Lung (tissue), 12 donors: Measurements from ENCODE around the gene NUF2. TPM values are rescaled to one million over a fixed set of nuclear protein-coding genes. Genes with fewer than 3 reads are reported as not detected.
"Not testable (repeated sequence)": the region's sequence is repeated elsewhere in the genome, so short reads cannot be mapped to it uniquely, and the experiment has no call there.

Source experiments
- ATAC-seq: fragments of 200-7000 bp; cut with Tn5 transposase; one replicate; pipeline ENCODE4 v1.9.1; 2020; ENCODE audit warnings: moderate number of reproducible peaks; ENCODE audit not compliant: insufficient read depth, low FRiP score
- DNase-seq, 3 donors: peaks; one replicate each; pipeline ENCODE4 v3.0.0-alpha.2; 2013 to 2017
- H3K27ac ChIP-seq, 2 donors: one replicate each; pipeline ENCODE4 v1.5.1; 2013; ENCODE audit warnings: mild to moderate bottlenecking in 2 of 2, moderate library complexity in 2 of 2, control low read depth in 1 of 2, inconsistent platforms in 1 of 2, low read depth in 1 of 2, low read length in 1 of 2
- H3K27me3 ChIP-seq, 3 donors: one replicate each; pipeline ENCODE4 v1.5.1; 2013; ENCODE audit warnings: low read length in 2 of 3; ENCODE audit not compliant: control insufficient read depth in 3 of 3, insufficient read depth in 3 of 3
- H3K36me3 ChIP-seq, 4 donors: one replicate each; pipeline ENCODE4 v1.5.1; 2013; ENCODE audit warnings: low read length in 4 of 4, mild to moderate bottlenecking in 1 of 4, moderate library complexity in 1 of 4; ENCODE audit not compliant: control insufficient read depth in 4 of 4, insufficient read depth in 4 of 4
- H3K4me1 ChIP-seq, 5 donors: one replicate each; pipeline ENCODE4 v1.5.1; 2013; ENCODE audit warnings: low read length in 5 of 5, mild to moderate bottlenecking in 2 of 5, moderate library complexity in 1 of 5; ENCODE audit not compliant: control insufficient read depth in 5 of 5, insufficient read depth in 5 of 5
- H3K4me3 ChIP-seq: one replicate; pipeline ENCODE4 v1.5.1; 2013; ENCODE audit warnings: mild to moderate bottlenecking, control low read depth, moderate library complexity
- H3K9ac ChIP-seq, 2 donors: one replicate each; pipeline ENCODE4 v1.5.1; 2013; ENCODE audit warnings: low read length in 2 of 2, control low read depth in 1 of 2; ENCODE audit not compliant: insufficient read depth in 1 of 2
- H3K9me3 ChIP-seq, 4 donors: one replicate each; pipeline ENCODE4 v1.5.1; 2013; ENCODE audit warnings: low read length in 3 of 4, mild to moderate bottlenecking in 1 of 4, moderate library complexity in 1 of 4; ENCODE audit not compliant: control insufficient read depth in 4 of 4, insufficient read depth in 3 of 4
- WGBS, 2 donors: extraction: QIAGEN DNeasy Blood & Tissue Kit; methylation state at CpG; one replicate each; pipeline ENCODE4 v1.1.7; 2013; 5-methylcytosine and 5-hydroxymethylcytosine counted together
- polyA plus RNA-seq, 2 donors: library from polyadenylated mRNA; stranded (reverse); fragments of 200-250 nt; gene quantifications; one replicate each; pipeline ENCODE4 v1.2.1, GENCODE V29; 2013
- total RNA-seq, 2 donors: library from RNA; depleted of rRNA in 1 of 2; stranded (reverse); fragments of >200 nt in 1 of 2; gene quantifications; one replicate each; pipeline ENCODE4 v1.2.1, GENCODE V29; 2014 to 2021
- TF ChIP-seq, protein P1 (sequence below): IDR thresholded peaks from 2 replicates; pipeline ENCODE4 v1.5.1; 2012; ENCODE audit warnings: mild to moderate bottlenecking; ENCODE audit errors: control extremely low read depth, extremely low read depth
- donor health status: control.
- donor health status: control.
- donor health status: Bipolar disorder and iron deficiency.
- donor health status: healthy.
- donor health status: DM: yes; HTN: yes; CAD: no.

The NUF2 gene
- total and polyA plus RNA-seq, 4 donors, result 1.2 to 7.2 (median 2.2) TPM

DNA sequence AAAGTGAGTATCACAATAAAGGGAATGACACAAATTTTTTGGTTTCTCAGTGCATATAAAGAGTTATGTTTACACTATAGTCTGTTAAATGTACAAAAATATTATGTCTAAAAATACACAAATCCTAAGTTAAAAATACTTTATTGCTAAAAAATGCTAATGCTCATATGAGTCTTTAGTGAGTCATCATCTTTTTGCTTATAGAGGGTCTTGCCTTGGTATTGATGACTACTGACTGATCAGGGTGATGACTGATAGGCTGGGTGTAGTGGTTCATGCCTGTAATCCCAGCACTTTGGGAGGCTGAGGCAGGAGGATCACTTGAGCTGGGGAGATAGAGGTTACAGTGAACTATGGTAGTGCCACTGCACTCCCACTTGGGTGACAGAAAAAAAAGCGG is 12.9 kb upstream of the NUF2 start:
- Histone ChIP-seq H3K36me3 (peaks cover 0 to 8% (median 3%) of the 10 kb centered on the region in 4 donors), H3K4me3 (no peak overlapping the region), H3K9me3 (no peaks in the 10 kb centered on the region), H3K4me1 (no peaks in the 10 kb centered on the region), H3K9ac (no peak overlapping the region), H3K27ac (no peak overlapping the region), H3K27me3 (no peaks in the 10 kb centered on the region)
- DNase-seq (no peak), ATAC-seq (no peak)
- TF ChIP-seq, protein P1, sequence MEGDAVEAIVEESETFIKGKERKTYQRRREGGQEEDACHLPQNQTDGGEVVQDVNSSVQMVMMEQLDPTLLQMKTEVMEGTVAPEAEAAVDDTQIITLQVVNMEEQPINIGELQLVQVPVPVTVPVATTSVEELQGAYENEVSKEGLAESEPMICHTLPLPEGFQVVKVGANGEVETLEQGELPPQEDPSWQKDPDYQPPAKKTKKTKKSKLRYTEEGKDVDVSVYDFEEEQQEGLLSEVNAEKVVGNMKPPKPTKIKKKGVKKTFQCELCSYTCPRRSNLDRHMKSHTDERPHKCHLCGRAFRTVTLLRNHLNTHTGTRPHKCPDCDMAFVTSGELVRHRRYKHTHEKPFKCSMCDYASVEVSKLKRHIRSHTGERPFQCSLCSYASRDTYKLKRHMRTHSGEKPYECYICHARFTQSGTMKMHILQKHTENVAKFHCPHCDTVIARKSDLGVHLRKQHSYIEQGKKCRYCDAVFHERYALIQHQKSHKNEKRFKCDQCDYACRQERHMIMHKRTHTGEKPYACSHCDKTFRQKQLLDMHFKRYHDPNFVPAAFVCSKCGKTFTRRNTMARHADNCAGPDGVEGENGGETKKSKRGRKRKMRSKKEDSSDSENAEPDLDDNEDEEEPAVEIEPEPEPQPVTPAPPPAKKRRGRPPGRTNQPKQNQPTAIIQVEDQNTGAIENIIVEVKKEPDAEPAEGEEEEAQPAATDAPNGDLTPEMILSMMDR, result no peak
- 97 to 100% methylated on average over 1 of the region's 1 CpG for WGBS, 2 donors

DNA sequence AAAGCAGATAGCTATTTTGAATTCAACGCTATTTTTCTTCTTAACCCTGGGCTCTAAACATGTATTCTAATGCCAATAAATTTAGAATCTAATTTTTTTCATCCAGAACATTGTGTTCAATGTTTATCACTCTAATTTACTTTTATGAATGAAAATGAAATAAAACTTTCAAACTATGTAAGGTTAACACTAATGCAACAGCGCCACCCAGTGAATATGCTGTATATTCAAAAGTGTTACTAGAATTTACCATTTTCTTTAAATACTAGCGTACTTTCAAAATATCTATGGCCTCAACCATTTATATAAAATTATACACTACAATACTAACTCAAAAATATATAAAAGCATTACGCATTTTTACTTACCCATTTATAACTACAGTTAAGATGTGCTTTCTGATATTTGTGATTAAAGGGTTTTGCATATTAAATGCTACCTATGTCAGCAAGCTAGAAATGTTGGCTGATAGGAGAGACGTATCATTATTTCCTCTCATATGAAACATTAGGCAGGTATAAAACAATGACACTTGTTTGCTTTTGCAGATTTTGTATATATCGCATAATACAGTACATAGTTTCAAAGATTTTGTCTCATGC is 5.9 kb upstream of the NUF2 start:
- H3K9me3 ChIP-seq, result no peaks in the 10 kb centered on the region
- H3K27me3 ChIP-seq, result no peaks in the 10 kb centered on the region
- H3K4me3 ChIP-seq, result no peak overlapping the region
- 59 to 69% methylated on average over 6 of the region's 6 CpGs for WGBS, 2 donors
- TF ChIP-seq, protein P1, result peak; percentile 42
- H3K27ac ChIP-seq, result no peak overlapping the region
- peak; percentile 38 to 74 (median 65) for DNase-seq
- no peak overlapping the region for H3K9ac ChIP-seq
- H3K4me1 ChIP-seq, result peaks cover 0 to 4% (median 2%) of the 10 kb centered on the region in 5 donors
- peaks cover 0 to 5% (median 2%) of the 10 kb centered on the region in 4 donors for H3K36me3 ChIP-seq
- no peak for ATAC-seq

DNA sequence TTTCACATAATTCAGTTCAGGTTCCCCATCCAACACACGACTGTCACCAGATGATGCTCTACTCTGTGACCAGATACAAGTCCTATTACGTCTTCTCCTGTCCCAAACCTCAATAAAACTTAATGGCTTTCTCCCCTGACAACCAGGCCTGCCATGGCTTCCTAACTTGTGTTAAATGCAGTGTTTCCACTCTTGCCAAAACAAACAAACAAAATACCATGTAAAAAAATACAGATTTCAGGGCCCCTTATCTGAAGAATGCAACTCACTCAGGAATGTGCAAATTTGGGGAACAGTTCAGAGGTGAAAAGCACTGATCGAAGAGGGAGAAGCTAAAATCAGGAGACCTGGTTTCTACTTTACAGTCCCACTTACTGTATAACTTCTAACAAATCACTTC is 863 bp upstream of the NUF2 start:
- no peaks in the 10 kb centered on the region for H3K9me3 ChIP-seq
- H3K4me3 ChIP-seq, result peak overlapping the region; percentile 49
- H3K27me3 ChIP-seq, result no peaks in the 10 kb centered on the region
- peak overlapping the region; percentile 91 to 94 for H3K9ac ChIP-seq
- H3K36me3 ChIP-seq, result peaks cover 0 to 5% (median 2%) of the 10 kb centered on the region in 4 donors
- WGBS, 2 donors, result 43 to 46% methylated on average over 3 of the region's 3 CpGs
- TF ChIP-seq, protein P1, result no peak
- peaks cover 0 to 15% (median 5%) of the 10 kb centered on the region in 5 donors for H3K4me1 ChIP-seq
- DNase-seq, result peak in 1 of 3 donors; percentile 9
- ATAC-seq, result no peak
- H3K27ac ChIP-seq, result no peak overlapping the region

DNA sequence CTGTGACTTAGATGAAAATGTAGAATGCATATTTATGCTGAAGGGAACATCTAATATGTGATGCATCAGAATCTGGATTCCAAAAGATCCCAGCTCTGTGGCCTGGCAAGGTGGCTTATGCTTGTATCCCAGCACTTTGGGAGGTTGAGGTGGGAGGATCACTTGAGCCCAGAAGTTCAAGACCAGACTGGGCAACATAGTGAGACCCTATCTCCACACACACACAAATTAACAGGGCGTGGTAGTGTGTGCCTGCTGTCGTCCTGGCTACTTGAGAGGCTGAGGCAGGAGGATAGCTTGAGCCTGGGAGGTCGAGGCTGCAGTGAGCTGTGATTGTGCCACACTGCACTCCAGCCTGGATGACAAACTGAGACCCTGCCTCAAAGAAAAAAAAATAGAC is 1.6 kb downstream of the NUF2 start:
- not testable (repeated sequence) for ATAC-seq
- 91 to 93% methylated on average over 3 of the region's 3 CpGs for WGBS, 2 donors

More for the DNA sequence above, 1.6 kb downstream of the NUF2 start:
- H3K27me3 ChIP-seq, DNase-seq, H3K27ac ChIP-seq, H3K4me3 ChIP-seq, H3K36me3 ChIP-seq, H3K9me3 ChIP-seq, H3K9ac ChIP-seq: not testable (repeated sequence)
- peaks cover 0 to 15% (median 5%) of the 10 kb centered on the region in 5 donors for H3K4me1 ChIP-seq
